Measurements from ENCODE around the gene CXXC5. TPM values are rescaled to one million over a fixed set of nuclear protein-coding genes. Genes with fewer than 3 reads are reported as not detected.

CXXC5 gene
- total and polyA plus RNA-seq, 9 of the 15 experiments (the other 6 are each of a cell fraction or from before 2014, with no cell fraction given) = 1.9 to 123 (median 45.8) TPM

- TF ChIP-seq HDAC8 (tag; IDR thresholded peaks at IDR 0.05) (no peak), ZNF696 (CRISPR knock-in tag; conservative IDR thresholded peaks at IDR 0.05) (no peak), FOS (IDR thresholded peaks at IDR 0.05; ENCODE audit: extremely low read depth, insufficient read length) (no peak), RBBP5 (IDR thresholded peaks at IDR 0.05; ENCODE audit: borderline replicate concordance, insufficient read depth, low read length, poor library complexity, severe bottlenecking) (peak; percentile 71), ASH1L (IDR thresholded peaks at IDR 0.05; ENCODE audit: borderline replicate concordance, low read depth, partially characterized antibody) (no peak), NCOA6 (IDR thresholded peaks at IDR 0.05) (no peak), ZFX (CRISPR knock-in tag; IDR thresholded peaks at IDR 0.05) (peak; percentile 36; the same call in 1 of the 2 replicates), NR2C2 (CRISPR knock-in tag; IDR thresholded peaks at IDR 0.05) (no peak), NR2C2 (tag; IDR thresholded peaks at IDR 0.05) (no peak), MGA (IDR thresholded peaks at IDR 0.05) (peak; percentile 23; the same call in 1 of the 2 replicates), ZBTB9 (CRISPR knock-in tag; IDR thresholded peaks at IDR 0.05) (0 out of 2 replicates have a peak, but pooled peaks have one; percentile 48), TEAD4 (IDR thresholded peaks at IDR 0.05; ENCODE audit: low read length) (peak; percentile 34; the same call in 1 of the 2 replicates), TEAD4 (CRISPR knock-in tag; IDR thresholded peaks at IDR 0.05; ENCODE audit: borderline replicate concordance) (no peak), KAT7 (CRISPR knock-in tag; IDR thresholded peaks at IDR 0.05; ENCODE audit: borderline replicate concordance) (no peak), FOXA3 (CRISPR knock-in tag; conservative IDR thresholded peaks at IDR 0.05 in 1 of 2, IDR thresholded peaks at IDR 0.05 in 1 of 2) (no peak)
Measured at GRCh38 chr5:139646912-139647505, 1.1 kb upstream of the CXXC5 start (continued).

All from K562 (cell line).